T-cell (primary cell): ENCODE measurements around the gene TEX11. TPM values are rescaled to one million over a fixed set of nuclear protein-coding genes. Genes with fewer than 3 reads are reported as not detected.

ENCODE experiments used
- ATAC-seq, 4 experiments: fragments of 200-7000 bp in 3 of 4; fragments of 150-1000 bp in 1 of 4; cut with Tn5 transposase; replicated peaks in 1 of 4; 1 replicate in 3 of 4; 2 replicates in 1 of 4; pipeline ENCODE4 v1.10.0; 2021; ENCODE audit warnings: moderate library complexity in 3 of 4, mild to moderate bottlenecking in 2 of 4, moderate number of reproducible peaks in 1 of 4
- CTCF ChIA-PET, 2 donors: fragments of 300-600 bp; sonication (Branson Sonifier 250); formaldehyde crosslinking; loops; one replicate each; lab custom pipeline; 2022; ENCODE audit warnings: antibody characterized with exemption in 2 of 2; lab: Charles Lee
- POLR2A ChIA-PET, 2 donors: fragments of 300-600 bp; sonication (Branson Sonifier 250); formaldehyde crosslinking; loops; one replicate each; lab custom pipeline; 2022; ENCODE audit warnings: antibody characterized with exemption in 2 of 2; lab: Charles Lee
- DNase-seq, 35 experiments: peaks; one replicate each; pipeline versions ENCODE4 v3.0.0 to v3.0.0-alpha.2; 2013 to 2023
- H3K27ac ChIP-seq: one replicate; pipeline ENCODE4 v1.5.1; 2013; ENCODE audit warnings: low read length
- H3K27me3 ChIP-seq, 2 experiments: replicated peaks in 1 of 2; 1 replicate in 1 of 2; 2 replicates in 1 of 2; pipeline versions ENCODE4 v1.6.1 to v1.7.0; 2013; ENCODE audit warnings: low read length in 1 of 2, mixed read lengths in 1 of 2; ENCODE audit not compliant: control insufficient read depth in 2 of 2, insufficient read depth in 2 of 2; ENCODE audit errors: extremely low read depth in 1 of 2
- H3K36me3 ChIP-seq, 2 donors: 1 replicate in 1 of 2; 2 replicates in 1 of 2; pipeline versions ENCODE4 v1.6.1 to v1.7.0; 2013; ENCODE audit warnings: low read length in 1 of 2; ENCODE audit not compliant: control insufficient read depth in 2 of 2, insufficient read depth in 1 of 2; ENCODE audit errors: extremely low read depth in 1 of 2
- H3K4me1 ChIP-seq, 2 experiments: 1 replicate in 1 of 2; 2 replicates in 1 of 2; pipeline versions ENCODE4 v1.6.1 to v1.7.0; 2013; ENCODE audit warnings: low read length in 2 of 2, mixed read lengths in 1 of 2; ENCODE audit not compliant: insufficient read depth in 2 of 2, control insufficient read depth in 1 of 2; ENCODE audit errors: extremely low read depth in 1 of 2
- H3K4me3 ChIP-seq, 2 donors: 1 replicate in 1 of 2; 2 replicates in 1 of 2; pipeline versions ENCODE4 v1.5.1 to v1.7.0; 2013; ENCODE audit warnings: mild to moderate bottlenecking in 2 of 2, low read length in 1 of 2, moderate library complexity in 1 of 2; ENCODE audit not compliant: control insufficient read depth in 1 of 2; ENCODE audit errors: extremely low read depth in 1 of 2
- H3K9me3 ChIP-seq: 2 replicates; pipeline ENCODE4 v1.7.0; 2013
- H3K27ac Mint-ChIP-seq, 2 donors: one replicate each; pipeline ENCODE4 v1.8.0; 2020 to 2021; ENCODE audit warnings: mild to moderate bottlenecking in 2 of 2, mixed read lengths in 2 of 2
- H3K27me3 Mint-ChIP-seq, 2 donors: one replicate each; pipeline ENCODE4 v1.8.0; 2021 to 2022; ENCODE audit warnings: mixed read lengths in 2 of 2
- H3K36me3 Mint-ChIP-seq: one replicate; pipeline ENCODE4 v1.8.0; 2021; ENCODE audit warnings: mixed read lengths
- H3K4me1 Mint-ChIP-seq, 3 donors: one replicate each; pipeline ENCODE4 v1.8.0; 2020 to 2022; ENCODE audit warnings: mixed read lengths in 3 of 3, mild to moderate bottlenecking in 1 of 3
- H3K4me3 Mint-ChIP-seq, 3 donors: one replicate each; pipeline ENCODE4 v1.8.0; 2020 to 2022; ENCODE audit warnings: mild to moderate bottlenecking in 3 of 3, mixed read lengths in 3 of 3, moderate library complexity in 3 of 3
- H3K9me3 Mint-ChIP-seq, 3 donors: one replicate each; pipeline ENCODE4 v1.8.0; 2020 to 2022; ENCODE audit warnings: mixed read lengths in 3 of 3
- WGBS: methylation state at CpG from one replicate; pipeline ENCODE4 v1.1.5; 2013; ENCODE audit warnings: missing lambda C conversion rate; ENCODE audit not compliant: insufficient coverage; 5-methylcytosine and 5-hydroxymethylcytosine counted together
- total RNA-seq, 35 experiments: library from RNA in 6 of 35; stranded (reverse) in 6 of 35; fragments of 120-200 nt in 1 of 35; gene quantifications; one replicate each; pipeline versions ENCODE4 v1.2.1 to v1.2.4 and lab custom pipeline; 2013 to 2026

The TEX11 gene
- total RNA-seq, 5 donors from 2014 or later (not counting 1 experiment from before 2014, with no cell fraction given) = not detected

GRCh38 chrX:70480660-70481018 lies 427.9 kb downstream of the TEX11 start:
- Histone ChIP-seq H3K4me1 (no peaks in the 10 kb centered on the region), H3K9me3 (no peaks in the 10 kb centered on the region), H3K4me3 (no peak overlapping the region), H3K27me3 (no peaks in the 10 kb centered on the region), H3K27ac (no peak overlapping the region), H3K36me3 (peaks cover 0 to 9% of the 10 kb centered on the region in 2 donors)
- Mint-ChIP-seq H3K36me3 (peaks cover 8% of the 10 kb centered on the region), H3K27me3 (peaks cover 0 to 6% of the 10 kb centered on the region in 2 donors), H3K27ac (no peak overlapping the region), H3K4me3 (no peak overlapping the region), H3K4me1 (peaks cover 0 to 2% (median 2%) of the 10 kb centered on the region in 3 donors), H3K9me3 (no peaks in the 10 kb centered on the region)
- ATAC-seq (no peak), DNase-seq (no peak)
- ChIA-PET CTCF (interaction anchor here in 1 of 2 donors (1.1 kb wide), 1 partner anchor 8 kb away, joined by 5 read pairs; no protein-coding TSS in a partner anchor), POLR2A (no interaction called here)
- no CpG with 5 or more reads among the region's 9 CpGs for WGBS

GRCh38 chrX:70479922-70480659 lies 428.4 kb downstream of the TEX11 start:
- Mint-ChIP-seq H3K27ac (no peak overlapping the region), H3K4me1 (peaks cover 0 to 2% (median 2%) of the 10 kb centered on the region in 3 donors), H3K4me3 (no peak overlapping the region), H3K27me3 (peaks cover 0 to 10% of the 10 kb centered on the region in 2 donors), H3K9me3 (no peaks in the 10 kb centered on the region), H3K36me3 (peaks cover 8% of the 10 kb centered on the region)
- Histone ChIP-seq H3K27me3 (no peaks in the 10 kb centered on the region), H3K9me3 (no peaks in the 10 kb centered on the region), H3K4me1 (no peaks in the 10 kb centered on the region), H3K27ac (no peak overlapping the region), H3K4me3 (no peak overlapping the region), H3K36me3 (peaks cover 0 to 6% of the 10 kb centered on the region in 2 donors)
- DNase-seq (no peak), ATAC-seq (no peak)
- ChIA-PET POLR2A (no interaction called here), CTCF (interaction anchor here in 1 of 2 donors (1.1 kb wide), 1 partner anchor 9 kb away, joined by 5 read pairs; no protein-coding TSS in a partner anchor)
- WGBS = no CpG with 5 or more reads among the region's 6 CpGs

- WGBS = no CpG with 5 or more reads among the region's 4 CpGs
- Histone ChIP-seq H3K27ac (no peak overlapping the region), H3K36me3 (peaks cover 0 to 6% of the 10 kb centered on the region in 2 donors), H3K9me3 (no peaks in the 10 kb centered on the region), H3K4me1 (no peaks in the 10 kb centered on the region), H3K27me3 (no peaks in the 10 kb centered on the region), H3K4me3 (no peak overlapping the region)
- peaks cover 0 to 2% (median 2%) of the 10 kb centered on the region in 3 donors for H3K4me1 Mint-ChIP-seq
- H3K27me3 Mint-ChIP-seq = peaks cover 0 to 10% of the 10 kb centered on the region in 2 donors
- ChIA-PET POLR2A (no interaction called here), CTCF (interaction anchor here in 1 of 2 donors (0.6 kb wide), 1 partner anchor 40 kb away, joined by 3 read pairs; no protein-coding TSS in a partner anchor)
- H3K9me3 Mint-ChIP-seq = no peaks in the 10 kb centered on the region
- peaks cover 8% of the 10 kb centered on the region for H3K36me3 Mint-ChIP-seq
- DNase-seq (no peak), ATAC-seq (no peak)
- no peak overlapping the region for H3K4me3 Mint-ChIP-seq
- no peak overlapping the region for H3K27ac Mint-ChIP-seq
These were observed 429.1 kb downstream of the TEX11 start for GRCh38 chrX:70479247-70479921.

Other genes with a start within 250 kb of the TEX11 start
- gene SLC7A3, start 22.4 kb upstream of the TEX11 start, total RNA-seq = 1 to 10 TPM in 1 of 5 donors, under 1 TPM in 3, not detected in 1; 0.26 to 1.4 (median 0.42) TPM
- gene SNX12, start 159.6 kb upstream of the TEX11 start, total RNA-seq = 10 to 100 TPM; 29.6 to 42.5 (median 33.1) TPM
- gene FOXO4, start 187.1 kb upstream of the TEX11 start, total RNA-seq = 10 to 100 TPM; 30.4 to 45.9 (median 38.1) TPM
- gene CXorf65, start 198.0 kb upstream of the TEX11 start, total RNA-seq = 10 to 100 TPM; 33.8 to 86.6 (median 39.6) TPM
- gene IL2RG, start 202.9 kb upstream of the TEX11 start, total RNA-seq = 100 to 1,000 TPM; 285 to 380 (median 312) TPM
- gene MED12, start 209.9 kb upstream of the TEX11 start, total RNA-seq = 10 to 100 TPM; 63.8 to 78.3 (median 72.0) TPM
- 1 to 10 TPM; 2.9 to 3.7 (median 3.2) TPM for gene NLGN3, start 236.1 kb upstream of the TEX11 start, total RNA-seq